Heart left ventricle (tissue), 13 donors: ENCODE results near the gene NT5DC4.

Experiments used
- CTCF ChIP-seq, 12 donors: fragments of 200-600 bp; sonication (generic) in 4 of 12; IDR thresholded peaks; one replicate each; pipeline versions ENCODE4 v1.5.0 to v1.8.0; 2018 to 2022; ENCODE audit warnings: antibody characterized with exemption in 12 of 12, mild to moderate bottlenecking in 5 of 12
- POLR2A ChIP-seq, 2 donors: fragments of 450-650 bp; IDR thresholded peaks; one replicate each; pipeline ENCODE4 v1.6.1; 2017; ENCODE audit warnings: antibody characterized with exemption in 2 of 2, mild to moderate bottlenecking in 2 of 2, moderate library complexity in 2 of 2
- donor health status: ischemic (EF 13 %, LVEDD 7.1; RV severe dilation, severe dysfunction).
- donor health status: DM: no; HTN: yes; CAD: no.
- donor health status: DM: no; HTN: no; CAD: no.
- donor health status: ischemic (EF 25% LVEDD 6.9; RV normal size, moderate dysfunction).
- donor health status: ischemic (EF 25% LVEDD 5.7; RV mildly dilated, moderate dysfunction).
- donor health status: ischemic (EF 35%, LVEDD 5.7; RV mildly dilated, moderate dysfunction).
- donor health status: nonischemic (EF 11% LVEDD 7.7; RV severe dilation, severe dysfunction).
- donor health status: DM: yes; HTN: yes; CAD: no.
- donor health status: PGD.
- donor health status: ischemic (EF 29% LVEDD 5.4; RV normal size, mild dysfunction).
- donor health status: nonischemic (EF 23%, LVEDD 6.1; RV moderate dilation, normal function).

- TF ChIP-seq POLR2A (IDR thresholded peaks at IDR 0.05) (no peak), CTCF (IDR thresholded peaks at IDR 0.05) (no peak)
Observed at GRCh38 chr2:112764071-112765044, 43.5 kb downstream of the NT5DC4 start, which contains the start of gene CKAP2L.
